ENCODE results near the gene HIVEP3.

HIVEP3 gene

DNA sequence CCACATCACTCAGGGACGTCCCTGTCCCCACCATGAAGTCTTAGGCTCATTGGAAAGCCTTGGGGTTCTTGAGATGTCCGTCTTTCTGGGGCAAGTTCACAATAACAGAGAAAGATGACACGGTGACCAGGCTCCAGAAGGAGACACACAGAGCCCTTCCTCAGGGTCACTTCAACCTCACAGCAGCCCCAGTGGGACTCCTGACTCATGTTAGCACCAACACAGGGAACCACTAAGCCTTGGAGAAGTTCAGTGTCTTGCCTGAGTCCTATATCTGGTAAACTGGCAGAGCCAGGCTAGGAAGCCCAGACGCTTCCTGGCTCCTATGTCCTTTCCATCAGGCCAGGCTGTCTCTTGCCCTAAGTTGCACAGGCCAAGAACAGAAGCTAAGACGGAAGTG lies 199.1 kb downstream of the HIVEP3 start:
- no peaks in the 10 kb centered on the region for H3K27me3 ChIP-seq (ENCODE audit: control insufficient read depth, insufficient read depth, low read length)
- no peak overlapping the region for H3K4me3 ChIP-seq (ENCODE audit: low read length)
- H3K4me1 ChIP-seq (ENCODE audit: control insufficient read depth, insufficient read depth, low read length), result no peaks in the 10 kb centered on the region
- H3K9me3 ChIP-seq (ENCODE audit: control insufficient read depth, low read length), result no peaks in the 10 kb centered on the region
- no peaks in the 10 kb centered on the region for H3K36me3 ChIP-seq (ENCODE audit: control insufficient read depth, insufficient read depth, low read length)
- no peak overlapping the region for H3K9ac ChIP-seq (ENCODE audit: low read length)

DNA sequence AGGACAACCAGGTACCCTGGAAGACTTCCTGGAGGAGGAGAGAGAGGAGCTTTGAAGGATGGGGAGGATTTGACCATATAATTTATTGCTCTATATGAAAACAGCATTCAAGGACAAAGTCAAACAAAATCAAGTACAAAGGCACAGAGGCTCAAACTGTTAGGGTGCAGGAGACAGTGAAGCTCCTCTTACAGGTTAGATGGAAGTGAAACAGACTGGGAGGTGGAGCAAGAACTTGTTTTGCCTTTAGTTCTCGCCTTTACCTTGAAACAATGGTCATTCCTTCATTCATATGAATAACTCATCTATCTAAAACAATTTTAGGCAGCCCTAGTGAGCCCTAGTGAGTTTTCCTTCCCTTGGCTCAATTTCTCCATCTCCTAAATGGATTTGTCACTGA lies 199.6 kb downstream of the HIVEP3 start:
- Histone ChIP-seq H3K4me1 (ENCODE audit: control insufficient read depth, insufficient read depth, low read length) (no peaks in the 10 kb centered on the region), H3K36me3 (ENCODE audit: control insufficient read depth, insufficient read depth, low read length) (no peaks in the 10 kb centered on the region), H3K9me3 (ENCODE audit: control insufficient read depth, low read length) (no peaks in the 10 kb centered on the region), H3K27me3 (ENCODE audit: control insufficient read depth, insufficient read depth, low read length) (no peaks in the 10 kb centered on the region), H3K9ac (ENCODE audit: low read length) (no peak overlapping the region), H3K4me3 (ENCODE audit: low read length) (no peak overlapping the region)

DNA sequence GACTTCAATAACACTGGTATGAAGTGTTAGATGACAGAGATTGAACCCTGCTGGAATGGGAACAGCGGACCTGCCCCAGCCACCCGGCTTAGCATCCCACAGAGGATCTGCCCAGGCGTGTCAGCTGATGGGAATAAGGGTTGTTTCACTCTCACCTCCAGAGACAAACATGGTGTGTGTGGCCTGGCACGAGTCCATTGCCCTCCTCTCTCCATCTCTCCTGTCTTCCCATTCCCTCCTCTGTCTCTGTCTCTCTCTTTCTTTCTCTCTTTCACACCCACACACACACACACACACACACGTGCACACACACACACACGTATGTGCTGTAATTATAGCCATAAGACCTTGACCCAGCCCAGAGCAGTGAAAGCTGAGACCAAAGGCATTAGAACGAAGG lies 200.2 kb downstream of the HIVEP3 start:
- Histone ChIP-seq H3K9ac (ENCODE audit: low read length) (no peak overlapping the region), H3K9me3 (ENCODE audit: control insufficient read depth, low read length) (no peaks in the 10 kb centered on the region), H3K4me1 (ENCODE audit: control insufficient read depth, insufficient read depth, low read length) (no peaks in the 10 kb centered on the region), H3K4me3 (ENCODE audit: low read length) (no peak overlapping the region), H3K36me3 (ENCODE audit: control insufficient read depth, insufficient read depth, low read length) (no peaks in the 10 kb centered on the region), H3K27me3 (ENCODE audit: control insufficient read depth, insufficient read depth, low read length) (no peaks in the 10 kb centered on the region)

DNA sequence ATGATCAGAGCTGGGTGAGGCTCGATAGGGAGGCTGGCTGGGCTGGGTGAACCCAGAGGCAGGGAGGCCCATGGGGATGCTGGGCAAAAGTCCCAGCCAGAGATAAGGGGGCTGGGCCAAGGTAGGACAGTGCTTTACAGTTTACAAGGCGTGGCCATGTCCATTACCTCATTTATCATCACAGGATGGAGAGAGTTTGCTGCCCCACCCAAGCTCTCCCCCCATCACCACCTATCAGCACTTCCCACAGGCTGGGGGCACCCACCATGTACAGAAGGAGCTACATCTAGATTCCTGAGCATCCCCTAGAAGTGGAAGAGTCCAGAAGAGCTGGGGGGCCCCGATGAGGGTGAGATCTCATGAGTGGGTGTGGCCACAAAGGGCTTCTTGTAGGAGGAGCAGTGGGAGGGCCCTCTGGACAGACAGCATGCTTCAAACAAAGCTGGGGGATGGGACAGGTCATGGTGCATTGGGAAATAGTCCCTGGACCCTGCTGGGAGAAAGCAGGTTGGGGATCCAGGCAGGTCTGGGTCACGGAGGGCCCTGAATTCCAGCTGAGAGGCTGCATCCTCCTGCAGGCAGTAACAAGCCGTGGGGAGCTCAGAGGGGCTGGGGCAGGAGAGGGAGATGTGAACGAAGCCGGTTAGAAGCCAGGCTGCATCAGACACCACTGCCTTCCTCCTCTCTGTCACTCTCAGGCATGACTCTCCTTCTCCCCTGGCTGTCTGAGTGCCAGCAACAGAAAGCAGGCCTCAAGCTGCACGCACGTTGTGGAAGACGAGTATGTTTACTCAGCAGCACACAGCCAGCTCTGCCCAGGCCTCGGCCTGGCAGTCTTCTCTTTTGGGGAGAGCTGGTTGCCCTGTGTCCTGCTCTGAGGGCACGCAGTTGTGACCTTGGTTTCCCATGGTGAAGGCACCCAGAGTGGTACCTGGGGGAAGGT lies 202.3 kb downstream of the HIVEP3 start:
- H3K27me3 ChIP-seq (ENCODE audit: control insufficient read depth, insufficient read depth, low read length), result no peaks in the 10 kb centered on the region

DNA sequence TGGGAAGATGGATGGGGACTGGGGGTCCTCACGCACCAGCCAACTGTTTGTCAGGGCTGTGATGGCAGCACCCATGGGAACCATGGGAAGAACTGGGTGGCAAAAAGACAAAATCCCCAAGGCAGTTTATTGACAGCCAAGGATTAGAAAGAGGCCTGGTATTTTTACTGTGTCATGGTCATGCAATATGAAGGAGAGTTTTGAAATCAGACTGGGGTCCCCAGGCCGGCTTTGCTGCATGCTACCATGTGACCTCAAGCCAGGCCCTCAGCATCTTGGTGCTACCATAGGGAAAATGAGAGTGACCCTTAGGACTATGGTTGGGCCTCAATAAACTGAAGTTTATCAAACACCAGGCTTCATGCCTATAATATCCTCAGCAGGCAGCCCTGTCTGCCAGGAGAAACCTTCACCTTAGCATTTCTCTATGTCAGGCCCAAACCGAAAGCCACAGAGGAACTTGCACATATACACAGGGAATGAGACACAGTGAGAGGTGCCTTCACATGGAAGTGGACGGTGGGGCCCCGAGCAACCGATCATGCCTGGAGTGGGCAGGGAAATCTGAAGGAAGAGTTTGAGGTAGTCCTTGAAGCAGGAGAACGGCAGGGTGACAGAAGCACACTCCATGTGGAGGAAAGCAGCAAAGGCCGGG lies 203.2 kb downstream of the HIVEP3 start:
- no peaks in the 10 kb centered on the region for H3K4me1 ChIP-seq (ENCODE audit: control insufficient read depth, insufficient read depth, low read length)
- H3K36me3 ChIP-seq (ENCODE audit: control insufficient read depth, insufficient read depth, low read length), result no peaks in the 10 kb centered on the region
- no peaks in the 10 kb centered on the region for H3K27me3 ChIP-seq (ENCODE audit: control insufficient read depth, insufficient read depth, low read length)
- no peak overlapping the region for H3K9ac ChIP-seq (ENCODE audit: low read length)
- H3K4me3 ChIP-seq (ENCODE audit: low read length), result no peak overlapping the region
- no peaks in the 10 kb centered on the region for H3K9me3 ChIP-seq (ENCODE audit: control insufficient read depth, low read length)

More for the DNA sequence above, 202.3 kb downstream of the HIVEP3 start:
- H3K9me3 ChIP-seq (ENCODE audit: control insufficient read depth, low read length), result no peaks in the 10 kb centered on the region
- no peaks in the 10 kb centered on the region for H3K4me1 ChIP-seq (ENCODE audit: control insufficient read depth, insufficient read depth, low read length)
- no peaks in the 10 kb centered on the region for H3K36me3 ChIP-seq (ENCODE audit: control insufficient read depth, insufficient read depth, low read length)
- H3K9ac ChIP-seq (ENCODE audit: low read length), result no peak overlapping the region
- no peak overlapping the region for H3K4me3 ChIP-seq (ENCODE audit: low read length)

DNA sequence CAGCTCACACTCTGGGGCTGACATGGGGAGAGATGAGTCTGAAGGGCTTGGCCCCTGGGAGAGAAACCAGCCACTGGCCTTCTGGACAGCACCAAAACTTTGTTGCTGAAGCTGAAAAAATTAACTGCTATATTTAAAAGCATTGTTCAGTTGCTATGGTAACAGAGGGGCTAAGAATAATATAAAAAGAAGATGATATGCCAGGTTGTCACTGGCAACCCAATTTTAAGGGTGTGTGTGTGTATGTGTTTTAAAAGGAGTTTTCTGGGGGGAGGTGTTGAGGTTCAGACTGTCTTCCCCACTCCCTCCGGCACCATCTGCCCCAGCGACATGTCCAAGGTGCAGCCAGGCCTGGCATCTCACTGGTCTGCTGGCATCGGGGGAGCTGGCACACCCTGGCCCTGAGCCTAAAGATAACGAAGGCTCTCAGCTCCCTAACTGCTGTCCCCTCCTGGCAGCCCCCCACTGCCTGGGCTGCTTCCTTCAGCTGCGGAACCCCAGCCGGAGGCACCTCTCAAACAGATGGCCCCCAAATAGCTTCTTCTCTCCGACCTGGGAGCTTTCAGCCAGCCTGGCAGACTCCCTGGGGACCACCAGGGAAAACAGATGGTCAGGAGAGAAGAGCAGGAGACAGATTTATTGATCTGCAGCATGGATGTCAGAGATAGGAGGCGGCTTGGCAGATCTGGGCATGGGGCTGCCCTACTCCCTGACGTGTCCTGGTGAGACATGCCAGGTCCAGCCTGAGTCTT lies 203.9 kb downstream of the HIVEP3 start:
- no peaks in the 10 kb centered on the region for H3K4me1 ChIP-seq (ENCODE audit: control insufficient read depth, insufficient read depth, low read length)
- H3K4me3 ChIP-seq (ENCODE audit: low read length), result no peak overlapping the region
- no peaks in the 10 kb centered on the region for H3K36me3 ChIP-seq (ENCODE audit: control insufficient read depth, insufficient read depth, low read length)
- H3K9me3 ChIP-seq (ENCODE audit: control insufficient read depth, low read length), result no peaks in the 10 kb centered on the region
- no peak overlapping the region for H3K9ac ChIP-seq (ENCODE audit: low read length)
- no peaks in the 10 kb centered on the region for H3K27me3 ChIP-seq (ENCODE audit: control insufficient read depth, insufficient read depth, low read length)

DNA sequence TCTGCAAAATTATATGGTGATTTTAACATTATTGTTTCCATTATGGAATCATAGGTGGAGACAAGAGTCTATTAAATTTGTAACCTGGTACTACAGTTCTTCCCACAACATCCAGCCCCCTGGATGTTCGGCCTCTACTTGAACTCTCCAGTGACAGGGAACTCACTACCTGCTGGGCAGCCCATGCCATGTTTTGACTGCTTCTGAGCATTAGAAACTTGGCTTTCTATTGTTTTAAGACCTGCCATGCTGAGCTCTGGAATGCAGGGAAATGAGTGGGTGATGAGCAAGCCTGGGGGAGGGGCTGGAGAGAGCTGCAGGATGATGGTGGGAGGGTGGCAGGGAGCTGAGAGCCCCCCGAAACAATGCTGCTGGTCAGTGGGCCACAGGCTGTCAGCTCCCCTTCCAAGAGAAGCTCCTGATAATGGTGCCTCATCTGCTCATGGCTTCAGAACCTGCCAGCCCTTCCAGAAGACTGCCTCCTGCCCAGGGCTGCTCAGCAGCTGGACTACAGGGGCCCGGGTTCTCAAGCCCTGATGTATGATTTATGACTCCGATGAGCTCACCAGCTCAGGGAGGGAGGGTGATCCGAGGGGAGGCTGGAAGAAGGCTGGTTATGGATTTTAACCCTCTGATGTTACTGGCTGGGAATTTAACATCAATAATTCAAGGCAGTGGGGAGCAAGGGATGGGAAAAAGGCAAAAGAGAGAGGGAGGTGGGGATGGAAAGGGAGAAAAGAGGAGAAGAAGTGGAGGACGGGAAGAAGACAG lies 205.0 kb downstream of the HIVEP3 start:
- H3K9ac ChIP-seq (ENCODE audit: low read length), result no peak overlapping the region
- H3K4me3 ChIP-seq (ENCODE audit: low read length), result no peak overlapping the region
- no peaks in the 10 kb centered on the region for H3K27me3 ChIP-seq (ENCODE audit: control insufficient read depth, insufficient read depth, low read length)
- no peaks in the 10 kb centered on the region for H3K4me1 ChIP-seq (ENCODE audit: control insufficient read depth, insufficient read depth, low read length)
- no peaks in the 10 kb centered on the region for H3K36me3 ChIP-seq (ENCODE audit: control insufficient read depth, insufficient read depth, low read length)
- H3K9me3 ChIP-seq (ENCODE audit: control insufficient read depth, low read length), result no peaks in the 10 kb centered on the region

GRCh38 chr1:41713141-41713540 lies 205.6 kb downstream of the HIVEP3 start:
- Histone ChIP-seq H3K27me3 (ENCODE audit: control insufficient read depth, insufficient read depth, low read length) (no peaks in the 10 kb centered on the region), H3K9me3 (ENCODE audit: control insufficient read depth, low read length) (no peaks in the 10 kb centered on the region), H3K9ac (ENCODE audit: low read length) (no peak overlapping the region), H3K4me3 (ENCODE audit: low read length) (no peak overlapping the region), H3K36me3 (ENCODE audit: control insufficient read depth, insufficient read depth, low read length) (no peaks in the 10 kb centered on the region), H3K4me1 (ENCODE audit: control insufficient read depth, insufficient read depth, low read length) (no peaks in the 10 kb centered on the region)

- no peaks in the 10 kb centered on the region for H3K9me3 ChIP-seq (ENCODE audit: control insufficient read depth, low read length)
- H3K4me1 ChIP-seq (ENCODE audit: control insufficient read depth, insufficient read depth, low read length), result no peaks in the 10 kb centered on the region
- no peak overlapping the region for H3K4me3 ChIP-seq (ENCODE audit: low read length)
- H3K9ac ChIP-seq (ENCODE audit: low read length), result no peak overlapping the region
- no peaks in the 10 kb centered on the region for H3K36me3 ChIP-seq (ENCODE audit: control insufficient read depth, insufficient read depth, low read length)
- no peaks in the 10 kb centered on the region for H3K27me3 ChIP-seq (ENCODE audit: control insufficient read depth, insufficient read depth, low read length)
These were observed 206.0 kb downstream of the HIVEP3 start for GRCh38 chr1:41712695-41713094.

GRCh38 chr1:41712081-41712480 lies 206.6 kb downstream of the HIVEP3 start:
- Histone ChIP-seq H3K9ac (ENCODE audit: low read length) (no peak overlapping the region), H3K36me3 (ENCODE audit: control insufficient read depth, insufficient read depth, low read length) (no peaks in the 10 kb centered on the region)

GRCh38 chr1:41711581-41711980 lies 207.1 kb downstream of the HIVEP3 start:
- Histone ChIP-seq H3K36me3 (ENCODE audit: control insufficient read depth, insufficient read depth, low read length) (no peaks in the 10 kb centered on the region), H3K9ac (ENCODE audit: low read length) (no peak overlapping the region), H3K4me1 (ENCODE audit: control insufficient read depth, insufficient read depth, low read length) (no peaks in the 10 kb centered on the region), H3K4me3 (ENCODE audit: low read length) (no peak overlapping the region), H3K9me3 (ENCODE audit: control insufficient read depth, low read length) (no peaks in the 10 kb centered on the region), H3K27me3 (ENCODE audit: control insufficient read depth, insufficient read depth, low read length) (no peaks in the 10 kb centered on the region)

More at GRCh38 chr1:41712081-41712480, 206.6 kb downstream of the HIVEP3 start:
- Histone ChIP-seq H3K9me3 (ENCODE audit: control insufficient read depth, low read length) (no peaks in the 10 kb centered on the region), H3K27me3 (ENCODE audit: control insufficient read depth, insufficient read depth, low read length) (no peaks in the 10 kb centered on the region), H3K4me1 (ENCODE audit: control insufficient read depth, insufficient read depth, low read length) (no peaks in the 10 kb centered on the region), H3K4me3 (ENCODE audit: low read length) (no peak overlapping the region)

Measured in mucosa of stomach (tissue), 1 donor.